ENCODE measurements around the gene MINK1. TPM values are rescaled to one million over a fixed set of nuclear protein-coding genes. Genes with fewer than 3 reads are reported as not detected.

MINK1 gene
- total and polyA plus RNA-seq, 2 of the 13 experiments (the other 11 are each of a cell fraction or from before 2014, with no cell fraction given) = 17.2 to 63.9 TPM

DNA sequence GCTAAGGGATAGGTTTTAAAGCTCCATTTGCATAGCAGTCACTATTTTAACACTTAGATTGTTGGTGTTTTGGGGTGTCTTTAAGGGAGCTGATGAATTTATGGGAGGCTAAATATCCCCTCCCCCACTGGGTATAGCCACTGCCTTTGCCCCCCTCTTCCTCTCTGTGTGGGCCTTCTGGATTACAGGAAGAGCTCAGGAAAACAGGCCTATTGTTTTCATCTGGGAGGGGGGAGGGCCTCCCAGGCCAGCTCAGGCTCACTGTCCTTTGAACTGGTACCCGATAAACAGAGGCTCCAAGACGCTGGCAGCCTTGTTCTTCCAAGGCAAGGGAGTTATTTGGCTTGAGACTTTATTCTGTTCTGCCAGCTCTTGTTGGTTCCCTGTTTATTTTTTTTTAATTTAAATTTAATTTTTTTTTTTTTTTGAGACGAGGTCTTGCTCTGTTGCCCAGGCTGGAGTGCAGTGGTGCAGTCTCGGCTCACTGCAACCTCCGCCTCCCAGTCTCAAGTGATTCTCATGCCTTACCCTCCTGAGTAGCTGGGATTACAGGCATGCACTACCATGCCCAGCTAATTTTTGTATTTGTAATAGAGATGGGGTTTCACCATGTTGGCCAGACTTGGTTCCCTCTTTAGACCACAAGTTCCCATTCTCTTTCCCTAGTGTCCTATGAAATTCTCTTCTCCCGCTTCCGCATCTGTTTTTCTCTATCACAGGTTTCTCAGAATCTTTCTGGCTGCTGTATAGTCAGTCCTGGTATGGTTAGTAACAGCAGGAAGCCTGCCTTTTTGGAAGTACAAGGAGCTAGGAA, 25.1 kb downstream of the MINK1 start (continued):
- TF ChIP-seq ZNF230 (CRISPR knock-in tag; IDR thresholded peaks at IDR 0.05) = no peak
- TF ChIP-seq CAMTA2 (CRISPR knock-in tag; IDR thresholded peaks at IDR 0.05; ENCODE audit: borderline replicate concordance) = no peak
- TF ChIP-seq ELF3 (CRISPR knock-in tag; IDR thresholded peaks at IDR 0.05) = peak; percentile 81
- TF ChIP-seq, protein P1, sequence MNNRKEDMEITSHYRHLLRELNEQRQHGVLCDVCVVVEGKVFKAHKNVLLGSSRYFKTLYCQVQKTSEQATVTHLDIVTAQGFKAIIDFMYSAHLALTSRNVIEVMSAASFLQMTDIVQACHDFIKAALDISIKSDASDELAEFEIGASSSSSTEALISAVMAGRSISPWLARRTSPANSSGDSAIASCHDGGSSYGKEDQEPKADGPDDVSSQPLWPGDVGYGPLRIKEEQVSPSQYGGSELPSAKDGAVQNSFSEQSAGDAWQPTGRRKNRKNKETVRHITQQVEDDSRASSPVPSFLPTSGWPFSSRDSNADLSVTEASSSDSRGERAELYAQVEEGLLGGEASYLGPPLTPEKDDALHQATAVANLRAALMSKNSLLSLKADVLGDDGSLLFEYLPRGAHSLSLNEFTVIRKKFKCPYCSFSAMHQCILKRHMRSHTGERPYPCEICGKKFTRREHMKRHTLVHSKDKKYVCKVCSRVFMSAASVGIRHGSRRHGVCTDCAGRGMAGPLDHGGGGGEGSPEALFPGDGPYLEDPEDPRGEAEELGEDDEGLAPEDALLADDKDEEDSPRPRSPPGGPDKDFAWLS (CRISPR knock-in tag; IDR thresholded peaks at IDR 0.05; ENCODE audit: borderline replicate concordance) = no peak
- TF ChIP-seq PPARG (CRISPR knock-in tag; conservative IDR thresholded peaks at IDR 0.05) = peak; percentile 55
- TF ChIP-seq BCL6 (CRISPR knock-in tag; IDR thresholded peaks at IDR 0.05) = no peak
- TF ChIP-seq ZNF790 (CRISPR knock-in tag; IDR thresholded peaks at IDR 0.05; ENCODE audit: borderline replicate concordance) = no peak
- no peak for TF ChIP-seq ZMYM2 (CRISPR knock-in tag; IDR thresholded peaks at IDR 0.05)
- TF ChIP-seq TP53 (CRISPR knock-in tag; conservative IDR thresholded peaks at IDR 0.05) = no peak
- no peak for TF ChIP-seq ZNF570 (CRISPR knock-in tag; IDR thresholded peaks at IDR 0.05; ENCODE audit: borderline replicate concordance)
- TF ChIP-seq GZF1 (CRISPR knock-in tag; IDR thresholded peaks at IDR 0.05) = no peak
- no peak for TF ChIP-seq SP1 (IDR thresholded peaks at IDR 0.05)
- no peak for TF ChIP-seq SP1 (CRISPR knock-in tag; IDR thresholded peaks at IDR 0.05)
- no peak for TF ChIP-seq NFE2L2 (IDR thresholded peaks at IDR 0.05; ENCODE audit: low read length)
- TF ChIP-seq, protein P2, sequence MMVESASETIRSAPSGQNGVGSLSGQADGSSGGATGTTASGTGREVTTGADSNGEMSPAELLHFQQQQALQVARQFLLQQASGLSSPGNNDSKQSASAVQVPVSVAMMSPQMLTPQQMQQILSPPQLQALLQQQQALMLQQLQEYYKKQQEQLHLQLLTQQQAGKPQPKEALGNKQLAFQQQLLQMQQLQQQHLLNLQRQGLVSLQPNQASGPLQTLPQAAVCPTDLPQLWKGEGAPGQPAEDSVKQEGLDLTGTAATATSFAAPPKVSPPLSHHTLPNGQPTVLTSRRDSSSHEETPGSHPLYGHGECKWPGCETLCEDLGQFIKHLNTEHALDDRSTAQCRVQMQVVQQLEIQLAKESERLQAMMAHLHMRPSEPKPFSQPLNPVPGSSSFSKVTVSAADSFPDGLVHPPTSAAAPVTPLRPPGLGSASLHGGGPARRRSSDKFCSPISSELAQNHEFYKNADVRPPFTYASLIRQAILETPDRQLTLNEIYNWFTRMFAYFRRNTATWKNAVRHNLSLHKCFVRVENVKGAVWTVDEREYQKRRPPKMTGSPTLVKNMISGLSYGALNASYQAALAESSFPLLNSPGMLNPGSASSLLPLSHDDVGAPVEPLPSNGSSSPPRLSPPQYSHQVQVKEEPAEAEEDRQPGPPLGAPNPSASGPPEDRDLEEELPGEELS (CRISPR knock-in tag; IDR thresholded peaks at IDR 0.05) = peak; percentile 84
- no peak for TF ChIP-seq EZH2 (conservative IDR thresholded peaks at IDR 0.05; ENCODE audit: low read depth, low read length)
- TF ChIP-seq ELF1 (CRISPR knock-in tag; IDR thresholded peaks at IDR 0.05) = peak; percentile 75
- TF ChIP-seq ZFP90 (CRISPR knock-in tag; IDR thresholded peaks at IDR 0.05; ENCODE audit: borderline replicate concordance) = no peak
- no peak for TF ChIP-seq ZNF549 (CRISPR knock-in tag; IDR thresholded peaks at IDR 0.05)
- TF ChIP-seq ETV5 (CRISPR knock-in tag; IDR thresholded peaks at IDR 0.05; ENCODE audit: borderline replicate concordance) = peak; percentile 75; the same call in 1 of the 2 replicates
- no peak for TF ChIP-seq ZC3H4 (CRISPR knock-in tag; IDR thresholded peaks at IDR 0.05; ENCODE audit: borderline replicate concordance)
- TF ChIP-seq MAFG (CRISPR knock-in tag; IDR thresholded peaks at IDR 0.05) = no peak
- TF ChIP-seq FOSL2 (CRISPR knock-in tag; IDR thresholded peaks at IDR 0.05) = peak; percentile 37; the same call in 1 of the 2 replicates
- peak; percentile 76; the same call in 1 of the 2 replicates for TF ChIP-seq SOX13 (IDR thresholded peaks at IDR 0.05)
- TF ChIP-seq SOX13 (CRISPR knock-in tag; conservative IDR thresholded peaks at IDR 0.05 in 1 of 2, IDR thresholded peaks at IDR 0.05 in 1 of 2) = peak in 1 of 2 experiments; percentile 95; a peak in 2 of 4 replicates
- TF ChIP-seq FOXP1 (IDR thresholded peaks at IDR 0.05) = no peak
- peak; percentile 84 for TF ChIP-seq FOXP1 (CRISPR knock-in tag; IDR thresholded peaks at IDR 0.05)
